Neural cell (in vitro differentiated cells): ENCODE results near the gene MED27. TPM values are rescaled to one million over a fixed set of nuclear protein-coding genes. Genes with fewer than 3 reads are reported as not detected.

Experiments
- H2AFZ ChIP-seq: fragments of 200-600, 300-800 bp; sonication (generic), shearing (Covaris generic); 2 replicates; pipeline ENCODE4 v1.6.0; 2014; ENCODE audit warnings: low read depth, mild to moderate bottlenecking, antibody characterized with exemption, low read length, moderate library complexity
- H3F3A ChIP-seq: fragments of 200-600 bp; shearing (Covaris generic); 2 replicates; pipeline ENCODE4 v1.6.1; 2016; ENCODE audit warnings: mild to moderate bottlenecking, moderate library complexity, mixed read lengths, antibody characterized with exemption, low read length; ENCODE audit not compliant: insufficient read depth, poor library complexity, severe bottlenecking
- H3K27ac ChIP-seq: fragments of 200-600, 300-800 bp; sonication (generic), shearing (Covaris generic); 2 replicates; pipeline ENCODE4 v1.5.1; 2014; ENCODE audit warnings: mild to moderate bottlenecking, low read length, moderate library complexity
- H3K27me3 ChIP-seq: fragments of 300-800, 200-600 bp; sonication (generic), shearing (Covaris generic); 2 replicates; pipeline ENCODE4 v1.6.0; 2014; ENCODE audit warnings: mild to moderate bottlenecking, low read depth, low read length, moderate library complexity; ENCODE audit not compliant: insufficient read depth
- H3K36me3 ChIP-seq: fragments of 300-800, 200-600 bp; sonication (generic), shearing (Covaris generic); 2 replicates; pipeline ENCODE4 v1.5.1; 2014; ENCODE audit warnings: mild to moderate bottlenecking, antibody characterized with exemption, low read length, moderate library complexity; ENCODE audit not compliant: insufficient read depth
- H3K4me2 ChIP-seq: fragments of 300-800, 200-600 bp; sonication (generic), shearing (Covaris generic); 2 replicates; pipeline ENCODE4 v1.6.0; 2014; ENCODE audit warnings: mild to moderate bottlenecking, low read length
- H3K4me3 ChIP-seq: fragments of 300-800, 200-600 bp; sonication (generic), shearing (Covaris generic); 2 replicates; pipeline ENCODE4 v1.5.1; 2014; ENCODE audit warnings: mild to moderate bottlenecking, low read length, moderate library complexity
- H3K79me2 ChIP-seq: fragments of 200-600 bp; shearing (Covaris generic); replicated peaks from 2 replicates; pipeline ENCODE4 v1.6.0; 2014; ENCODE audit warnings: mild to moderate bottlenecking, low read length, moderate library complexity; ENCODE audit not compliant: insufficient read depth
- H3K9ac ChIP-seq: fragments of 300-800, 200-600 bp; sonication (generic), shearing (Covaris generic); 2 replicates; pipeline ENCODE4 v1.6.1; 2016; ENCODE audit warnings: mild to moderate bottlenecking, low read length, mixed read lengths
- H3K9me2 ChIP-seq: fragments of 200-600 bp; shearing (Covaris generic); 2 replicates; pipeline ENCODE4 v1.6.1; 2016; ENCODE audit warnings: mild to moderate bottlenecking, low read length, mixed read lengths; ENCODE audit not compliant: insufficient read depth
- H3K9me3 ChIP-seq: fragments of 200-600, 300-800 bp; sonication (generic), shearing (Covaris generic); 2 replicates; pipeline ENCODE4 v1.6.1; 2016; ENCODE audit warnings: mild to moderate bottlenecking, mixed run types, low read length, moderate library complexity, mixed read lengths
- H4K20me1 ChIP-seq: fragments of 200-600 bp; shearing (Covaris generic); 2 replicates; pipeline ENCODE4 v1.6.1; 2016; ENCODE audit warnings: mild to moderate bottlenecking, mixed run types; ENCODE audit not compliant: insufficient read depth
- EP300 ChIP-seq: fragments of 450-650 bp; conservative IDR thresholded peaks from 2 replicates; pipeline ENCODE4 v1.6.1; 2014; ENCODE audit warnings: antibody characterized with exemption, mild to moderate bottlenecking, moderate library complexity; ENCODE audit not compliant: poor library complexity, severe bottlenecking
- EZH2 ChIP-seq: fragments of 200-600, 300-800 bp; shearing (Covaris generic), sonication (generic); IDR thresholded peaks from 2 replicates; pipeline ENCODE4 v1.6.1; 2014; ENCODE audit warnings: antibody characterized with exemption, low read length, borderline replicate concordance, mild to moderate bottlenecking; ENCODE audit not compliant: insufficient read depth, poor library complexity, severe bottlenecking
- MXI1 ChIP-seq: fragments of 450-650 bp; conservative IDR thresholded peaks from 2 replicates; pipeline ENCODE4 v1.6.1; 2014; ENCODE audit warnings: antibody characterized with exemption, mild to moderate bottlenecking; ENCODE audit not compliant: poor library complexity, severe bottlenecking
- POLR2AphosphoS5 ChIP-seq: IDR thresholded peaks from 2 replicates; pipeline ENCODE4 v1.6.1; 2012
- RAD21 ChIP-seq: fragments of 450-650 bp; conservative IDR thresholded peaks from 2 replicates; pipeline ENCODE4 v1.6.1; 2014; ENCODE audit warnings: antibody characterized with exemption, mild to moderate bottlenecking, moderate library complexity
- SMC3 ChIP-seq: fragments of 450-650 bp; conservative IDR thresholded peaks from 2 replicates; pipeline ENCODE4 v1.6.1; 2014; ENCODE audit warnings: antibody characterized with exemption, mild to moderate bottlenecking, moderate library complexity; ENCODE audit not compliant: poor library complexity
- TAF1 ChIP-seq: IDR thresholded peaks from 2 replicates; pipeline ENCODE4 v1.6.1; 2012; ENCODE audit warnings: low read depth
- polyA plus RNA-seq: library from polyadenylated mRNA; depleted of rRNA; stranded (reverse); fragments of >200 nt; gene quantifications from 2 replicates; pipeline ENCODE4 v1.2.3, GENCODE V29; 2014
- TF ChIP-seq, protein P1 (sequence below): fragments of 450-650 bp; IDR thresholded peaks from 2 replicates; pipeline ENCODE4 v1.5.1; 2014; ENCODE audit warnings: antibody characterized with exemption, mild to moderate bottlenecking, moderate library complexity; ENCODE audit not compliant: poor library complexity, severe bottlenecking
- TF ChIP-seq, protein P2 (sequence below): IDR thresholded peaks from 2 replicates; pipeline ENCODE4 v1.6.1; 2012; ENCODE audit warnings: borderline replicate concordance

MED27 gene
- polyA plus RNA-seq, 1 donor from 2014 or later = 7.5 TPM

DNA sequence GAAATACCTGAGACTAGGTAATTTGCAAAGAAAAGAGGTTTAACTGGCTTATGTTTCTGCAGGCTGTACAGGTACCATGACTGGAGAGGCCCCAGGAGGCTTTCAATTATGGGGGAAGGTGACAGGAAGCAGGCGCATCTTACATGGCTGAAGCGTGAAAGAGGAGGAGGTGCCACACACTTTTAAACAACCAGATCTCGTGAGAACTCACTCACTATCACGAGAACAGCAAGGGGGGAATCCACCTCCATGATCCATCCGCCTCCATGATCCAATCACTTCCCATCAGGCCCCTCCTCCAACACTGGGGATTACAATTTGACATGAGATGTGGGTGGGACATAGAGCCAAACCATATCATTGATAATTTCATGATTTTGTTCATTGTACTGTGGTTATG lies 2.5 kb upstream of the MED27 start:
- no peaks in the 10 kb centered on the region for H3K9me3 ChIP-seq
- peak overlapping the region; percentile 58 for H3K27ac ChIP-seq
- no peak overlapping the region for H3K4me3 ChIP-seq
- TF ChIP-seq MXI1 (no peak), RAD21 (no peak), TAF1 (no peak), POLR2AphosphoS5 (no peak), EZH2 (no peak), SMC3 (no peak), EP300 (no peak)
- TF ChIP-seq, protein P1, sequence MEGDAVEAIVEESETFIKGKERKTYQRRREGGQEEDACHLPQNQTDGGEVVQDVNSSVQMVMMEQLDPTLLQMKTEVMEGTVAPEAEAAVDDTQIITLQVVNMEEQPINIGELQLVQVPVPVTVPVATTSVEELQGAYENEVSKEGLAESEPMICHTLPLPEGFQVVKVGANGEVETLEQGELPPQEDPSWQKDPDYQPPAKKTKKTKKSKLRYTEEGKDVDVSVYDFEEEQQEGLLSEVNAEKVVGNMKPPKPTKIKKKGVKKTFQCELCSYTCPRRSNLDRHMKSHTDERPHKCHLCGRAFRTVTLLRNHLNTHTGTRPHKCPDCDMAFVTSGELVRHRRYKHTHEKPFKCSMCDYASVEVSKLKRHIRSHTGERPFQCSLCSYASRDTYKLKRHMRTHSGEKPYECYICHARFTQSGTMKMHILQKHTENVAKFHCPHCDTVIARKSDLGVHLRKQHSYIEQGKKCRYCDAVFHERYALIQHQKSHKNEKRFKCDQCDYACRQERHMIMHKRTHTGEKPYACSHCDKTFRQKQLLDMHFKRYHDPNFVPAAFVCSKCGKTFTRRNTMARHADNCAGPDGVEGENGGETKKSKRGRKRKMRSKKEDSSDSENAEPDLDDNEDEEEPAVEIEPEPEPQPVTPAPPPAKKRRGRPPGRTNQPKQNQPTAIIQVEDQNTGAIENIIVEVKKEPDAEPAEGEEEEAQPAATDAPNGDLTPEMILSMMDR = no peak
- TF ChIP-seq, protein P2, sequence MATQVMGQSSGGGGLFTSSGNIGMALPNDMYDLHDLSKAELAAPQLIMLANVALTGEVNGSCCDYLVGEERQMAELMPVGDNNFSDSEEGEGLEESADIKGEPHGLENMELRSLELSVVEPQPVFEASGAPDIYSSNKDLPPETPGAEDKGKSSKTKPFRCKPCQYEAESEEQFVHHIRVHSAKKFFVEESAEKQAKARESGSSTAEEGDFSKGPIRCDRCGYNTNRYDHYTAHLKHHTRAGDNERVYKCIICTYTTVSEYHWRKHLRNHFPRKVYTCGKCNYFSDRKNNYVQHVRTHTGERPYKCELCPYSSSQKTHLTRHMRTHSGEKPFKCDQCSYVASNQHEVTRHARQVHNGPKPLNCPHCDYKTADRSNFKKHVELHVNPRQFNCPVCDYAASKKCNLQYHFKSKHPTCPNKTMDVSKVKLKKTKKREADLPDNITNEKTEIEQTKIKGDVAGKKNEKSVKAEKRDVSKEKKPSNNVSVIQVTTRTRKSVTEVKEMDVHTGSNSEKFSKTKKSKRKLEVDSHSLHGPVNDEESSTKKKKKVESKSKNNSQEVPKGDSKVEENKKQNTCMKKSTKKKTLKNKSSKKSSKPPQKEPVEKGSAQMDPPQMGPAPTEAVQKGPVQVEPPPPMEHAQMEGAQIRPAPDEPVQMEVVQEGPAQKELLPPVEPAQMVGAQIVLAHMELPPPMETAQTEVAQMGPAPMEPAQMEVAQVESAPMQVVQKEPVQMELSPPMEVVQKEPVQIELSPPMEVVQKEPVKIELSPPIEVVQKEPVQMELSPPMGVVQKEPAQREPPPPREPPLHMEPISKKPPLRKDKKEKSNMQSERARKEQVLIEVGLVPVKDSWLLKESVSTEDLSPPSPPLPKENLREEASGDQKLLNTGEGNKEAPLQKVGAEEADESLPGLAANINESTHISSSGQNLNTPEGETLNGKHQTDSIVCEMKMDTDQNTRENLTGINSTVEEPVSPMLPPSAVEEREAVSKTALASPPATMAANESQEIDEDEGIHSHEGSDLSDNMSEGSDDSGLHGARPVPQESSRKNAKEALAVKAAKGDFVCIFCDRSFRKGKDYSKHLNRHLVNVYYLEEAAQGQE = no peak
- no peak overlapping the region for H3K9ac ChIP-seq
- peak overlapping the region; percentile 24 for H2AFZ ChIP-seq
- no peaks in the 10 kb centered on the region for H3K9me2 ChIP-seq
- no peaks in the 10 kb centered on the region for H4K20me1 ChIP-seq
- H3K79me2 ChIP-seq = peaks cover 20% of the 10 kb centered on the region
- H3K36me3 ChIP-seq = no peaks in the 10 kb centered on the region
- no peaks in the 10 kb centered on the region for H3K27me3 ChIP-seq
- no peak overlapping the region for H3K4me2 ChIP-seq
- H3F3A ChIP-seq = no peaks in the 10 kb centered on the region

- peaks cover 29% of the 10 kb centered on the region for H3K79me2 ChIP-seq
- H2AFZ ChIP-seq = peak overlapping the region; percentile 89
- peak overlapping the region; percentile 68 for H3K27ac ChIP-seq
Observed at GRCh38 chr9:132078699-132079356, 839 bp downstream of the MED27 start.

More at GRCh38 chr9:132078699-132079356, 839 bp downstream of the MED27 start:
- H3K36me3 ChIP-seq = no peaks in the 10 kb centered on the region
- H3K9me2 ChIP-seq = no peaks in the 10 kb centered on the region
- no peaks in the 10 kb centered on the region for H3F3A ChIP-seq
- TF ChIP-seq EZH2 (no peak), TAF1 (peak; percentile 14), MXI1 (no peak), POLR2AphosphoS5 (no peak)
- H3K4me3 ChIP-seq = peak overlapping the region; percentile 97
- H3K9me3 ChIP-seq = no peaks in the 10 kb centered on the region
- no peaks in the 10 kb centered on the region for H3K27me3 ChIP-seq
- H3K9ac ChIP-seq = peak overlapping the region; percentile 81
- H4K20me1 ChIP-seq = no peaks in the 10 kb centered on the region
- H3K4me2 ChIP-seq = peak overlapping the region; percentile 95
